ENCODE data around the gene ZNF598. TPM values are rescaled to one million over a fixed set of nuclear protein-coding genes. Genes with fewer than 3 reads are reported as not detected.
A peak's percentile ranks its signal among the peaks of the same experiment; 100 is the strongest.

ZNF598 gene
- polyA plus RNA-seq, 2 of the 4 experiments (the other 2 are of a cell fraction) = 17.7 to 33.8 TPM

- ChIA-PET POLR2A (interaction anchor here (0.7 to 2.2 kb wide), 33 partner anchors 11 to 537 kb away, joined by 3 to 50 read pairs (median 5); partner anchors contain the start of genes ECI1, FAHD1, GFER and HAGH), CTCF (interaction anchor here (0.6 to 2.3 kb wide), 5 partner anchors 18 to 158 kb away, joined by 3 to 11 read pairs (median 4); partner anchors contain the start of gene GFER)
- Histone ChIP-seq H3K4me2 (peak within 1 kb of the TSS; percentile 94), H3K9me3 (no peaks in the 10 kb centered on the region), H3K27ac (peak within 1 kb of the TSS; percentile 92 to 100), H3K4me1 (peaks cover 34% of the 10 kb centered on the region), H3K4me3 (peak within 1 kb of the TSS; percentile 88)
- FAIRE-seq (no peak), DNase-seq (ENCODE audit: low read depth in 1 of 2, low spot score in 1 of 2) (peak; percentile 99), ATAC-seq (peak; percentile 67 to 81)
- WGBS (ENCODE audit: missing lambda C conversion rate) = 1% methylated on average over 42 of the region's 97 CpGs
- TF ChIP-seq BCL3 (IDR thresholded peaks at IDR 0.05) (peak; percentile 100), ZSCAN20 (CRISPR knock-in tag; IDR thresholded peaks at IDR 0.05) (no peak), HMGXB4 (CRISPR knock-in tag; IDR thresholded peaks at IDR 0.05; ENCODE audit: borderline replicate concordance) (peak; percentile 52; the same call in 1 of the 2 replicates), E2F6 (IDR thresholded peaks at IDR 0.05; ENCODE audit: borderline replicate concordance, low read depth) (peak; percentile 61; the same call in 1 of the 2 replicates), EHMT2 (IDR thresholded peaks at IDR 0.05; ENCODE audit: low read depth) (no peak), POLR2A (IDR thresholded peaks at IDR 0.05; ENCODE audit: low read length) (peak; percentile 97), KDM5A (IDR thresholded peaks at IDR 0.05) (peak; percentile 55), CHD4 (IDR thresholded peaks at IDR 0.05; ENCODE audit: borderline replicate concordance) (no peak), RAD21 (conservative IDR thresholded peaks at IDR 0.05 in 1 of 2, IDR thresholded peaks at IDR 0.05 in 1 of 2) (no peak), GATA3 (IDR thresholded peaks at IDR 0.05; ENCODE audit: borderline replicate concordance) (peak; percentile 73; the same call in 1 of the 2 replicates), RNF2 (IDR thresholded peaks at IDR 0.05; ENCODE audit: borderline replicate concordance, low read depth) (no peak), MYC (IDR thresholded peaks at IDR 0.05; ENCODE audit: borderline replicate concordance, low read length) (peak; percentile 95), HDAC2 (IDR thresholded peaks at IDR 0.05) (0 out of 2 replicates have a peak, but pooled peaks have one; percentile 36), PBX3 (IDR thresholded peaks at IDR 0.05) (peak; percentile 47; the same call in 1 of the 2 replicates), TP53 (CRISPR knock-in tag; IDR thresholded peaks at IDR 0.05) (peak; percentile 74; the same call in 1 of the 2 replicates), EP300 (IDR thresholded peaks at IDR 0.05) (no peak), CHD2 (IDR thresholded peaks at IDR 0.05; ENCODE audit: low read length, partially characterized antibody) (peak; percentile 92), PHF8 (IDR thresholded peaks at IDR 0.05; ENCODE audit: borderline replicate concordance, low read depth) (peak; percentile 94), REST (IDR thresholded peaks at IDR 0.05) (peak; percentile 89), KDM1A (IDR thresholded peaks at IDR 0.05; ENCODE audit: low read depth) (0 out of 2 replicates have a peak, but pooled peaks have one; percentile 51), RARB (CRISPR knock-in tag; IDR thresholded peaks at IDR 0.05) (peak; percentile 84; the same call in 1 of the 2 replicates), MAX (IDR thresholded peaks at IDR 0.05) (peak; percentile 99), JUN (IDR thresholded peaks at IDR 0.05) (peak; percentile 98 to 100)
These were observed 44.9 kb downstream of the ZNF598 start, which contains the start of gene RPS2 for GRCh38 chr16:1964506-1965395. Gene RPS2, minus strand, starts transcription at chr16:1964826. Its CDS starts 201 bp downstream, at chr16:1964625.
